Stimulated activated CD4-positive, alpha-beta T cell treated with anti-CD3 and anti-CD28 coated beads, Interleukin-12 subunit alpha, Interleukin-12 subunit beta, amount 100 ng/mL, for 24 hours (primary cell): ENCODE data around the gene ASAP2.

Source experiments
- DNase-seq, 2 experiments: peaks; one replicate each; pipeline ENCODE4 v3.0.0-alpha.2; 2020; ENCODE audit warnings: low read depth in 2 of 2

ASAP2 gene

DNA sequence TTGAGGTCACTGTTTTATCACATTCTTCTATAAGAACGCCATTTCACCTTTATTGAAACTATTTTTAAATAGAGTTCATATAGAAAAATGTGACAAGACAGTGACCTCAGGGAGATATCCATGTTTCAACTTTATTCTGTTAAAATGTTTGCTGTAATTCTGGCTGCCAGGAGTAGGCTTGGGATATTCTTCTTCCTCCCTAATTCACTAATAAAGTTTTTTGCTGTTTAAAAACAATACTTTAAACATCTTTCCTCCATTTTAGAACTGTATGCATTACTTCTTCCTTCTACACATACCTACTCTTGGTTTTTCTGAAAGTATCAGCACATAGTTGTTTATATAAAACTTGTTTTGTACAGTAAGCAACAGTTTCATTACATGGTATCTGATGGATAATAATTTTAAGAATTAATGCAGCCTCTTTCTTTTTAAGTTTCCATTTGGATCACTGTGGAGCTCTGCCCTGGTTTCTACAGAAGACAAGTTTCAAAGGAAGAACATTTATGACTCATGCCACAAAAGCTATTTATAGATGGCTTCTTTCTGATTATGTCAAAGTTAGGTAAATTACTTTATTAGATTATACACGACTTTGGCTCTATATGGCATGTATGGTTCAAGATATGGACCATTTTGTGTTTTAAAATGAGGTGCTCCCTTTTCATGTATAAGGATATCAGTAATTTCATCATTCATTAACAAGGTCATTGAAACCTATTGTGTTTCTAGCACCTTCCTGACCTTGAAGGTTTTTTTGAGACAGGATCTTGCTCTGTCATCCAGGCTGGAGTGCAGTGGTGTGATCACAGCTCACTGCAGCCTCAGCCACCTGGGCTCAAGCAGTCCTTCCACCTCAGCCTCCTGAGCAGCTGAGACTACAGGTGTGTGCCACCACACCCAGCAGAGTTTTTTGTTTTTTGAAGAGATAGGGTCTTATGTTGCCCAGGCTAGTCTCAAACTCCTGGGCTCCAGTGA is 224.0 kb downstream of the ASAP2 start:
- DNase-seq: no peak

- no peak for DNase-seq
Measured at GRCh38 chr2:9434489-9434888, 227.9 kb downstream of the ASAP2 start.

- no peak for DNase-seq
Measured at GRCh38 chr2:9439536-9439935, 232.9 kb downstream of the ASAP2 start.

GRCh38 chr2:9440058-9440727 is 233.6 kb downstream of the ASAP2 start:
- no peak for DNase-seq

DNA sequence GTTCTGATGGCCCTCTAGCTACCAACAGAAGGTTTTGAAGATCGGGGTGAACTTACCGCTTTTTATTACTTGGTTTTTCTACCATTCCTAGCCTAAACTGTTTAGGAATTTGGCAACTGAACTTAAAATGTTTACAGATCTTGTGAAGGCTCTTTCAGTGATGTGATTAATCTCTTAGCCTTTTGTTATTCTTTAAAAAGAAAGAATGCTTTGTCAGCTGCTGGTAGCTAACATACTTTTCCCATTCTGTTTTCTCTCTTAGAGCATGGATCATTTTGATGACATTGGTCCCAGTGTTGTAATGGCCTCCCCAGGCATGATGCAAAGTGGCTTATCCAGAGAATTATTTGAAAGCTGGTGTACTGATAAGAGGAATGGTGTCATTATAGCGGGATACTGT is 234.9 kb downstream of the ASAP2 start:
- DNase-seq: no peak

GRCh38 chr2:9443526-9443925 is 236.9 kb downstream of the ASAP2 start:
- no peak for DNase-seq

GRCh38 chr2:9445089-9445488 is 238.5 kb downstream of the ASAP2 start:
- no peak for DNase-seq

GRCh38 chr2:9451231-9451630 is 244.6 kb downstream of the ASAP2 start:
- no peak for DNase-seq
